Activated naive CD8-positive, alpha-beta T cell (primary cell): ENCODE results near the gene ARPC4.

Experiments
- H3K27ac Mint-ChIP-seq: one replicate; pipeline ENCODE4 v1.8.0; 2021; ENCODE audit warnings: mixed read lengths
- H3K27me3 Mint-ChIP-seq: one replicate; pipeline ENCODE4 v1.8.0; 2021; ENCODE audit warnings: mixed read lengths
- H3K36me3 Mint-ChIP-seq: one replicate; pipeline ENCODE4 v1.8.0; 2021; ENCODE audit warnings: mixed read lengths
- H3K4me1 Mint-ChIP-seq: one replicate; pipeline ENCODE4 v1.8.0; 2021; ENCODE audit warnings: low read depth, mixed read lengths
- H3K4me3 Mint-ChIP-seq: one replicate; pipeline ENCODE4 v1.8.0; 2021; ENCODE audit warnings: mild to moderate bottlenecking, mixed read lengths
- H3K9me3 Mint-ChIP-seq: one replicate; pipeline ENCODE4 v1.8.0; 2021; ENCODE audit warnings: low read depth, mixed read lengths

ARPC4 gene

DNA sequence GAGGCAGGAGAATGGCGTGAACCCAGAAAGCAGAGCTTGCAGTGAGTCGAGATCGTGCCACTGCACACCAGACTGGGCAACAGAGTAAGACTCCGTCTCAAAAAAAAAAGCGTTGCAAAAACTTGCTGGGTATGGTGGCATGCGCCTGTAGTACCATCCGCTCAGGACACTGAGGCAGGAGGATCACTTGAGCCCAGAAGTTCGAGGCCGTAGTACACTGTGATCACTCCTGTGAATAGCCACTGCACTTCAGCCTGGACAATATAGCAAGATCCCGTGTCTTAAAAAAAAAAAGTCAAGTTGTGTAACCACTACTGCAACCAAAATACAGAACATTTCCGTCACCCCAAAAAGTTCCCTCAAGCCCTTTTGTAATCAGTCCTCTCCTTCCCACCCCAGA lies 1.5 kb downstream of the ARPC4 start:
- H3K27ac Mint-ChIP-seq = peak overlapping the region; percentile 100
- H3K36me3 Mint-ChIP-seq = peaks cover 17% of the 10 kb centered on the region
- peak overlapping the region; percentile 99 for H3K4me3 Mint-ChIP-seq
- H3K9me3 Mint-ChIP-seq = no peaks in the 10 kb centered on the region
- peaks cover 62% of the 10 kb centered on the region for H3K4me1 Mint-ChIP-seq
- no peaks in the 10 kb centered on the region for H3K27me3 Mint-ChIP-seq

DNA sequence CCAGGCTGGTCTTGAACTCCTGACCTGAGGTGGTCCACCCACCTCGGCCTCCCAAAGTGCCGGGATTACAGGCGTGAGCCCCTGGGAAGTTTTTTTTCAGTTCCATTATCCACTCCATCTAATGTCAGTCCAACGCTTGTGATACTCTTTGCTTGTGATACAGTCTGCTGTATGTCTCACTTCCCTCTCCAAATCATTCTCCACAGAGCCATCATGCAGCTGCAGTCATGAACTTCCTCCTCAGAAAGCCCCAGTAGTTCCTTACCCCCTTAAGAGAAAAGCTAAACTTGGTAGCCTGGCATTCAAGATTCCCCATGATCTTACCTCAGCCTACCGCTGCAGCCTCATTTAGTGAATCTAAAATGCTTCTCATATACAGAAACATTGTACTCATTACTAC lies 2.3 kb downstream of the ARPC4 start:
- peaks cover 13% of the 10 kb centered on the region for H3K36me3 Mint-ChIP-seq
- no peaks in the 10 kb centered on the region for H3K9me3 Mint-ChIP-seq
- H3K27ac Mint-ChIP-seq = peak overlapping the region; percentile 91
- H3K4me3 Mint-ChIP-seq = peak overlapping the region; percentile 85
- H3K4me1 Mint-ChIP-seq = peaks cover 60% of the 10 kb centered on the region
- no peaks in the 10 kb centered on the region for H3K27me3 Mint-ChIP-seq

DNA sequence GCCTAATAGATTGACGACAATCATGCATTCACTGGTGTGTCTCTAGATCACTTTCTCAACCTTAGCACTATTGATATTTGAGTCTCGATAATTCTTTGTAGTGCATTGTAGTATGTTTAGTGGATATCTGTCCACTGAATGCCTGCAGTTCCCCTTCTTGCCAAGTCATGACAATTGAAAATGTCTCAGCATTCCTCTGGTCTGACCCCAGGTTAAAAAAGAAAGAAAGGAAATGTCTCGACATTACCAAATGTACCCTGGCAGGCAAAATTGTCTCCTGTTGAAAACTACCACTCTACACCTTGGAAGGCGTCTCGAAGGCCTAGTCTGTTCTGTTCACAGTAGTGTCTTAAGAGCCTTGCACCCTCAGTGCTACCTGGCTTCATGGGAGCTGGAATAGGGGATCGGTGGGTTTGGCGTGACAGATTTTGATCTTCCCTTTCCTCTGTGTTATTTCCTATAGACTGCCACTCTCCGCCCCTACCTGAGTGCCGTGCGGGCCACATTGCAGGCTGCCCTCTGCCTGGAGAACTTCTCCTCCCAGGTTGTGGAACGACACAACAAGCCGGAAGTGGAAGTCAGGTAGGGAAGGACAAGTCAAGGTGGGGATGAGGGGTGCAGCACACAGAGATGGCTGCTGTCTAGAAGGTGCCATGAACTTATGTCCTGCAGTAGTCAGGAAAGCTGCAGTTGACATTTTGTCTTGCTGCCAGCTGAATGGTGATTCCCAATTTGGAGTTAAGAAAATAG lies 4.5 kb downstream of the ARPC4 start:
- no peaks in the 10 kb centered on the region for H3K27me3 Mint-ChIP-seq
- no peak overlapping the region for H3K4me3 Mint-ChIP-seq
- H3K27ac Mint-ChIP-seq = peak overlapping the region; percentile 31
- H3K9me3 Mint-ChIP-seq = no peaks in the 10 kb centered on the region
- H3K4me1 Mint-ChIP-seq = peaks cover 44% of the 10 kb centered on the region
- H3K36me3 Mint-ChIP-seq = peaks cover 13% of the 10 kb centered on the region

DNA sequence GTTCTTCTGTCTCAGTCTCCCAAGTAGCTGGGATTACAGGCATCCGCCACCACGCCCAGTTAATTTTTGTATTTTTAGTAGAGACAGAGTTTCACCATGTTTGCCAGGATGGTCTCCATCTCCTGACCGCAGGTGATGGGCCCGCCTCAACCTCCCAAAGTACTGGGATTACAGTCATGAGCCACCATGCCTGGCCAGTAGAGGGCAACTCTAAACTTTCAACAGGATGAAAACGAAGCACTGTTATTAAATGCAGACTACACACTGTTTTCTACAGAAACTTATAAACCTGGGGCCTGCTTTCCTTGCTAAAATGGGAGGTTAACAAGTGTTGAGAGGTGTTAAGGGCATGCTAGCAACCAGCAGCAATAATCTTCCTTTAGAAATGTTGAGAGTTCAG lies 7.6 kb downstream of the ARPC4 start:
- Mint-ChIP-seq H3K4me1 (peaks cover 30% of the 10 kb centered on the region), H3K27ac (no peak overlapping the region), H3K36me3 (peaks cover 6% of the 10 kb centered on the region), H3K4me3 (no peak overlapping the region), H3K27me3 (no peaks in the 10 kb centered on the region), H3K9me3 (no peaks in the 10 kb centered on the region)

DNA sequence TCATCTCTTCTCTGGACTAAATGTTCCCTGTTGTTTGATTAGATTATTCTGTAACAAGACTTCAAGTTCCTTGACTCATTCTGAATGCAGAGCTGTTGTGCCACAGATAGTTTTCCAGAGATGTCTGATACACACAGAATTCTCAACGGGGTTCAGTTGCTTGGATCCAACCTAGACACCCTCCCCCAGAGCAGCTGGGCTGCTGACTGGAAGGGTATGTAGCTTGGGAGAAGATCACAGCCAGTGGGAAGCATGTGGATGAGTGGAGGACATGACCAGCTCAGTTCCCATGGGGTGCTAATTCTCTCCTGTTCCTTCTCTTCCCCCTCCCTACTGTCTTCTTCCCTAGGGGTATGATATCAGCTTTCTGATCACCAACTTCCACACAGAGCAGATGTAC lies 10.6 kb downstream of the ARPC4 start:
- Mint-ChIP-seq H3K4me1 (peaks cover 17% of the 10 kb centered on the region), H3K27me3 (no peaks in the 10 kb centered on the region), H3K27ac (peak overlapping the region; percentile 76), H3K36me3 (peaks cover 6% of the 10 kb centered on the region), H3K9me3 (no peaks in the 10 kb centered on the region), H3K4me3 (no peak overlapping the region)

DNA sequence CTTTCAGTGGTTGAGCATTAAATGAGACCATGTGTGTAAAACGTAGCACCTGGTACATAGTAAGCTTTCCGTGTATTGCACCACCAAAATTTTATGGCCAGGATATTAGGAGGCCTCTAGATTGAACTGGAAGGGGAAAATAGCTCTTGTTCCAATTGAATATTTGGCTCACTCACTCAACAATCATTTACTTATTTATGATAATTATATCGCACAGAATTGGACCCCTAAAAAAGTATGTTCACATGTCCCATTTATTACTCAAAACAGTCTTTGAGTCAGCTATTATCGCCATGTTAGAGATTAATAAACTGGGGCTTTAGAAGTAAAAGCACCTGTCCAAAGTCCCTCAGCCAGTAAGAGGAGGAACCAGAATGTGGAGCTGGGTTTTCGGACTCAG lies 12.1 kb downstream of the ARPC4 start:
- Mint-ChIP-seq H3K27me3 (no peaks in the 10 kb centered on the region), H3K4me1 (peaks cover 28% of the 10 kb centered on the region), H3K4me3 (no peak overlapping the region), H3K9me3 (no peaks in the 10 kb centered on the region), H3K36me3 (peaks cover 6% of the 10 kb centered on the region), H3K27ac (no peak overlapping the region)

DNA sequence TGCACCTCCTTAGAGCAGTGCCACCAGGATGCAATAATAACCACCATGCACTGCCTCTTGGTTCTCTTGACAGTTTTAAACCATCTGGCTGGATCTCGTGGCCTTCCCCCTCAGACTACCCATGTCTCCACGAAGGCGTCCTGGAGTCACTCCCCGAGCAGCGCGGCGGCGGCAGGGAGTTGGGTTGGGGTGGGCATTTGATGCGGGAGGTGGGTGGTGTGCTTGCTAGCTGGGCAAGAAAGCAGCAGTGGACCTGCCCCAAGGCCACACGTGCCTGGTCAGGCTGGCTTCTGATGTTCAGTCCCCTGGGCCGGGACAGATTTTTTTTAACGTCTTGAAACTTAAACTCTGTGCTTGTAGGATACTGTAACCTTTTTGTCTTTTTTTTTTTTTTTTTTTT lies 13.3 kb downstream of the ARPC4 start:
- H3K27me3 Mint-ChIP-seq = no peaks in the 10 kb centered on the region
- H3K36me3 Mint-ChIP-seq = peaks cover 6% of the 10 kb centered on the region
- peaks cover 34% of the 10 kb centered on the region for H3K4me1 Mint-ChIP-seq
- H3K9me3 Mint-ChIP-seq = no peaks in the 10 kb centered on the region
- no peak overlapping the region for H3K4me3 Mint-ChIP-seq
- H3K27ac Mint-ChIP-seq = no peak overlapping the region

DNA sequence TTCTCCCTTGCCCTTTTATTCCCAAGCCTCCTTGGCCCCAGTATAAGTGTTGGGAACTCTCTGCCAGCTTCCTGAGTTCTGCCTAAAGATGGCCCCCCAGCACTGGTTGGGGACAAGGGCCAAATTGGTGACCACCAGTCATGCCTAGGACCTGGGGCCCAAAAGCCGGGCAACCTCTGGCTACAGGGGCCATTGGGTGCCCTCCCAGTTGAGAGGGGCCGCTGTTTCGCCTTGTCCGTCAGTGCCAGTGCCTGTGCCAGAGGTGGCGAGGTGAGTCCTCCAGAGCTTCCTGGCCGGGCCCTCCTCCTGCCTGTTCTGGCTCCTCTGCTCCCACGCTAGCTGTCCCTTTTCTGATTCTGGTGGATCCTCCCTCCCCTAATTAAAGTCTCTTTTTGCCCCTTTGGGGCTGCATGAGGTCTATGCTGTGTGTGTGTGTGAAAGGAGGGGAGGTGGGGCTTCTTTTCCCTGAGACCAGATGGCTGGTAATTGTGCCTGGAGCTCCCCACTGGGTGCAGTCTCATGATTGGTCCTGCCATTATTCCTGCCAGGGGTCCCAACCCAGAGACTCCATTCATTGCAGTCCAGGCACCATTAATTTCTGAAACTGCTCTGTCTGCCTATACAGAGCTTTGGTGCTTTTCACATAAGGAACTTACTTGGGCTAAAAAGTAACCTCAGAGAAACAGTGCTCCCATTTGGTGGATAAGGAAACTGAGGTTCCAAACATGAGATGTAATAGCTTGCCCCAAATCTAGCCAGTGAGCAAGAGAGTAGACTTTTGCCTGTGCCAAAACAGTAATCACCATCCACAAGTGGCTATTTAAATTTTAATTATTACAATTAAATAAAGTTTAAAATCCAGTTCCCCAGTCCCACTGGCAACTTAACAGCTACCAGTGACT lies 14.1 kb downstream of the ARPC4 start:
- Mint-ChIP-seq H3K9me3 (no peaks in the 10 kb centered on the region), H3K4me1 (peaks cover 40% of the 10 kb centered on the region), H3K36me3 (peaks cover 6% of the 10 kb centered on the region), H3K27ac (peak overlapping the region; percentile 12), H3K27me3 (no peaks in the 10 kb centered on the region), H3K4me3 (no peak overlapping the region)

DNA sequence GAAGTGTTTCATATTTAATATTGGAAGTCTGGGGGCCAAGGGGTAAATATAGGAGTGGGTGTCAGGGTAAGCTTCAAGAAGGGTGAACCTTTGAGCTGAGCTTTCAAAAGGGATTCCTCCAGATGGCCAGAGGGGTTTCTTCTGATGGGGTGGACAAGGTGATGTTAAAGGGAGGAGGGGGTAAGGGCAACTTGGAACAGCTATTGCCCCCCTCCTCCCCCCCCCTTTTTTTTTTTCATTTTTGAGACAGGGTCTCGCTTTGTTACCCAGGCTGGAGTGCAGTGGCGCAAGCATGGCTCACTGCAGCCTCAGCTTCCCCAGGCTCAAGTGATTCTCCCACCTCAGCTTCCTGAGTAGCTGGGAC lies 15.1 kb downstream of the ARPC4 start:
- Mint-ChIP-seq H3K36me3 (peaks cover 6% of the 10 kb centered on the region), H3K27ac (peak overlapping the region; percentile 96), H3K9me3 (no peaks in the 10 kb centered on the region), H3K4me1 (peaks cover 40% of the 10 kb centered on the region), H3K4me3 (no peak overlapping the region), H3K27me3 (no peaks in the 10 kb centered on the region)

DNA sequence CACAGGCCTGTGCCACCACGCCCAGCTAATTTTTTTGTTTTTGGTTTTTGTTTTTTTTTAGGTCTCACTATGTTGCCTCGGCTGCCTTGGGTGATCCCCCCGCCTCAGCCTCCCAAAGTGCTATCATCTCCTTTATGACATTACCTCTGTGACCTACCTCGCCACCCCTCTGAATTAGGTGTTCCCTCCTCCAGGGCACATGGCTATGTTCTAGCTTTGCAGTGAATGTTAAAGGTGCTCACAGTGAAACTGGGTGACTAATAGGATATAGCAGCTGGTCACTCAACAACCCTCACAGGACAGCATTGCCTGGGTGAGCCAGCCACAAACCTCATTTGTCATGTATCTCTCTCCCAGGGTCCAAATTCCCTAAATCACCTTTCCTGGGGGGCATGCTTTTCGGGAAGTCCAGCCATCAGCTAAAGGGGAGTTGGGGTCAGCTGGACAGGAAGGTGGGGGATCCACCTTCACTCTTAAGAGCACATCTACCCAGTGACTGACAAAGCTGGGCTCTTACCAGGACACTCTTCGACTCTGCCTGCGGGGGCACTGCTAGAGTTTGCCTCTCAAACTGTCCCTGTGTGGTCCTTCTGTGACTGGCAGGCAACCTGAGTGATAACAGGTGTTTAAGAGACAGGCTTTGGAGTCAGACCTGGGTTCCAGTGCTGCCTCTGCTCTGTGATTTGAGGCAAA lies 15.6 kb downstream of the ARPC4 start:
- H3K4me1 Mint-ChIP-seq = peaks cover 37% of the 10 kb centered on the region
- H3K4me3 Mint-ChIP-seq = peak overlapping the region; percentile 81
- peak overlapping the region; percentile 96 for H3K27ac Mint-ChIP-seq
- peaks cover 2% of the 10 kb centered on the region for H3K36me3 Mint-ChIP-seq
- no peaks in the 10 kb centered on the region for H3K9me3 Mint-ChIP-seq
- H3K27me3 Mint-ChIP-seq = no peaks in the 10 kb centered on the region

DNA sequence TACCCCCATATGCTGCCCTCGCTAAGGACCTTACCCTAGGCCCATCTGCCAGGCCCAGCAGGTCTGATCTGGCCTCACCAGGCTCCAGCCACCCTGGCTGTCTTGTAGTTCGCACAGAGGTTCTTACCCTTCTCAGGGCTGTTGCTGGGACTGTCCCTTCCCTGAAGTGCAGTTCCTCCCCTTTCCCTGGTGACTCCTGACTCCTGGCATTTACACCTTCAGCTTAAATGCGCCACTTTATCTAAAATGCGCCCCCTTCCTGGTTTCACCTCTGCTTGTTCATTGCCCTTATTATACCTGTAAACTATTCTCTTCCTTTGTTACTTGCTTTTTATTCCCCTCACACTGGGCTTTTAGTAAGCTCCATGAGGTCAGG lies 16.3 kb downstream of the ARPC4 start:
- no peaks in the 10 kb centered on the region for H3K36me3 Mint-ChIP-seq
- H3K4me1 Mint-ChIP-seq = peaks cover 36% of the 10 kb centered on the region
- H3K4me3 Mint-ChIP-seq = peak overlapping the region; percentile 81
- H3K27me3 Mint-ChIP-seq = no peaks in the 10 kb centered on the region
- H3K27ac Mint-ChIP-seq = peak overlapping the region; percentile 96
- no peaks in the 10 kb centered on the region for H3K9me3 Mint-ChIP-seq

DNA sequence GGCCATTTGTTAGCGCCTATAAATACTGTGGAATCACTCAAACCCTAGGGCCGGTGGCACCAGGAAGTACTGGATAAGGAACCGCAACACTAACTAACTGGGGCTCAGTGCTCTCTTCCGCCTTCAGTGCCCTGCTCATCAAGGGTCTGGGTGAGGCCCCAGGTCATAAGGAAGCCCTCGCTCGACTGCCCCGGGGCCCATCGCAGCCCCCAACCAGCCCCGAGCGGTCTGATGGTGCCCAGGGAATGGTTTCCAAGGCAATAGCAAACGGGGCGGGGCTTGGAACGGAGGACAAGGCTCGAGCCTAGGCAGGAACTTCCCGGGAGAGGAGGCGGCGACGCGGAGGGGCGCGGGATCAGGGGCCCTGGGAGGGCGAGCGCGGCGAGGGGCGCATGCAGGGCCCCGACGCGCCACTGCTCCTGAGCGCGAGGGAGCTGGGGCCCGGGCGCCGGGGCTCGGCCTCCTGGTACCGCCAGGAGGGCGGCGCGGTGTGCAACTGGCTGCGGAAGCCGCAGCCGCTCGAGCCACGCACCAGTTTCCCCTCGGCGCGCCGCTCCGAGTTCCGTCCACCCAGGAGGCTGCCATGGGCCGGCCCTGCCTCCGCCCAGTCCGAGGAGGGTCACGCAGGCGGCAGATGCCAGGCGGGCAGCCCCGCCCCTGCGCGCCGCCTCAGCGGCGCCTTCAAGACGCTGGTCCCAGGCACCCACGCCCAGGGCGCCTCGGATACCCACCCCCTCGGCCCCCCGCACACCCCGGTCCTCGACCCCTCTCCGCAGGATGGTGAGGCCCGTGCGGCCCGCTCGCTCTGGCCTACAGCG lies 16.9 kb downstream of the ARPC4 start, which contains the start of gene TTLL3:
TTLL3 (plus strand) TSS at position 648 of the 818 bp plus-strand sequence. CDS start 400 bp downstream, outside the sequence.
- no peaks in the 10 kb centered on the region for H3K9me3 Mint-ChIP-seq
- H3K36me3 Mint-ChIP-seq = no peaks in the 10 kb centered on the region
- no peaks in the 10 kb centered on the region for H3K27me3 Mint-ChIP-seq
- peak within 1 kb of the TSS; percentile 96 for H3K27ac Mint-ChIP-seq
- H3K4me3 Mint-ChIP-seq = peak within 1 kb of the TSS; percentile 81
- H3K4me1 Mint-ChIP-seq = peaks cover 36% of the 10 kb centered on the region

DNA sequence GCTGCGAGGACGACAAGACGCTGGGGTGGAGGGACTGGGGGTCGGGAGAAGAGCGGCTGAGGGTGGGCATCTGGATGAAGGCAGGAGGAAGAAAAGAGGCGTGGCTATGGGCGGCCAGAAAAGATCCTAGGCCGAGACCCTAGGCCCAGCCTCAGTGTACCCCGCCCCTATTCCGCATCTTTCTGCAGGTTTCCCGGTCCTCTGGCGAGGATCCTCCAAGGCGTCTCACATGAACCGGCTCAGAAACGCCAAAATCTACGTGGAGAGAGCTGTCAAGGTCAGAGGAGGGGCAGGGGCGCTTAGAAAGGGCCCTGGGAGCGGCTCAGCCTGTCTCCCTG lies 17.5 kb downstream of the ARPC4 start:
- H3K36me3 Mint-ChIP-seq = no peaks in the 10 kb centered on the region
- no peaks in the 10 kb centered on the region for H3K9me3 Mint-ChIP-seq
- peak overlapping the region; percentile 59 for H3K27ac Mint-ChIP-seq
- H3K4me3 Mint-ChIP-seq = peak overlapping the region; percentile 77
- peaks cover 36% of the 10 kb centered on the region for H3K4me1 Mint-ChIP-seq
- H3K27me3 Mint-ChIP-seq = no peaks in the 10 kb centered on the region

DNA sequence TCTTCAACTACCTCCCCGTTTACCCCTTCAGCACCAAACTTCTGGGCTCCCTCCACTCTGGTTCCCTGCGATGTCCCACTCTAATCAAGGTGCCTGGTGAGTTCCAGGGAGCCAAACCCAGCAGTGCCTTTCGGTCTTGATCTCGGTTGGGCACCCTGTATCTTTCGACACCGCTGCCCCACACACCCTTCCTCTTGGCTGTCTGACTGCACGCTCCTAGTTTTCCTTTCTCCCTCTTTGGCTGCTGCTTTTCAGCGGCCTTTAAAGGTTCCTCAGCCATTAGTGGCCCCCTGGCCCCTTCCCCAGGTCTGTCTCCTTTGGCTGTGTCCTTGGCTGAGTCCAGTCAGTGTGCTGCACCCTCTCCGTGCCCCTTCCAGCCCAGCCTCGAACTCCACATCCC lies 18.0 kb downstream of the ARPC4 start:
- peak overlapping the region; percentile 59 for H3K27ac Mint-ChIP-seq
- peaks cover 36% of the 10 kb centered on the region for H3K4me1 Mint-ChIP-seq
- H3K27me3 Mint-ChIP-seq = no peaks in the 10 kb centered on the region
- no peaks in the 10 kb centered on the region for H3K36me3 Mint-ChIP-seq
- peak overlapping the region; percentile 77 for H3K4me3 Mint-ChIP-seq
- H3K9me3 Mint-ChIP-seq = no peaks in the 10 kb centered on the region
